ENCODE data around the gene SNAPC1. TPM values are rescaled to one million over a fixed set of nuclear protein-coding genes. Genes with fewer than 3 reads are reported as not detected.
A peak's percentile ranks its signal among the peaks of the same experiment; 100 is the strongest.

SNAPC1 gene
- polyA plus RNA-seq, 3 donors: 2.1 to 3.2 (median 2.9) TPM

DNA sequence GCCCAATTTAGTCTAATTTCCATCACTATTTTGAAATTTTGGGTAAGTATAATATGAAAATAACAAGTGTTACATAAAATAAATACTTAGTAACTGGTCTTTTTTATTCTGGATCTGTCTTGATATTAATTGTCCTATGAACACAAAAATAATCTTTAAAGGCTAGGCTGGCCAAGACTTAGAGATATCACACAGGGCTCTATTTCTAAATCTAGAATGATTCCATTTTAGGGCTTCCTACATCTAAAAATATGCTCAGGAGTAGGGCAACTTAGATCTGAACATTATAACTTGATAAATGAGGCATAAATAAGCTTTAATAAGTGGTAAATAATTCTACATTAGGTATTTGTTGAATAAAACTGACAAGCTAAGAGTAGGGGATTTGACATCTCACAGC, 23.1 kb upstream of the SNAPC1 start:
- H3K36me3 ChIP-seq (replicated peaks in 1 of 2; ENCODE audit: control insufficient read depth in 1 of 2, insufficient read depth in 2 of 2, low read length in 2 of 2): peaks cover 81 to 99% of the 10 kb centered on the region in 2 donors
- H3K9me3 Mint-ChIP-seq: peaks cover 0 to 4% (median 0%) of the 10 kb centered on the region in 7 donors
- no peak overlapping the region for H2AFZ ChIP-seq (ENCODE audit: insufficient read depth, low read depth, low read length, poor library complexity, severe bottlenecking)
- H3K9me3 ChIP-seq (replicated peaks in 1 of 2; ENCODE audit: control insufficient read depth in 1 of 2, insufficient read depth in 1 of 2, low read length in 2 of 2): no peaks in the 10 kb centered on the region
- H3K27ac Mint-ChIP-seq: peak overlapping the region in 5 of 7 donors; percentile 21 to 89 (median 70)
- no peak overlapping the region for H3K27ac ChIP-seq (ENCODE audit: low read depth in 1 of 2, low read length in 2 of 2)
- H3K4me3 Mint-ChIP-seq: no peak overlapping the region
- H4K20me1 ChIP-seq (ENCODE audit: insufficient read depth, low read length): peaks cover 74% of the 10 kb centered on the region
- no peaks in the 10 kb centered on the region for H3K27me3 ChIP-seq (ENCODE audit: control insufficient read depth in 2 of 2, insufficient read depth in 2 of 2, low read length in 2 of 2)
- H3K79me2 ChIP-seq (ENCODE audit: insufficient read depth, low read length): peaks cover 22% of the 10 kb centered on the region
- peaks cover 0 to 2% (median 0%) of the 10 kb centered on the region in 3 donors for H3K27me3 Mint-ChIP-seq (ENCODE audit: low read depth in 3 of 3)
- H3K4me3 ChIP-seq (replicated peaks in 1 of 3; ENCODE audit: low read depth in 2 of 3, low read length in 3 of 3): no peak overlapping the region
- H3K4me1 Mint-ChIP-seq: peaks cover 4% of the 10 kb centered on the region
- H3K9ac ChIP-seq (ENCODE audit: insufficient read depth, low read length, poor library complexity, severe bottlenecking): no peak overlapping the region
- intact Hi-C loops (cut with micrococcal nuclease): no loop called here
- peaks cover 0 to 8% of the 10 kb centered on the region in 2 donors for H3K4me1 ChIP-seq (ENCODE audit: control insufficient read depth in 1 of 2, insufficient read depth in 2 of 2, low read length in 2 of 2)
- TF ChIP-seq, protein P1, sequence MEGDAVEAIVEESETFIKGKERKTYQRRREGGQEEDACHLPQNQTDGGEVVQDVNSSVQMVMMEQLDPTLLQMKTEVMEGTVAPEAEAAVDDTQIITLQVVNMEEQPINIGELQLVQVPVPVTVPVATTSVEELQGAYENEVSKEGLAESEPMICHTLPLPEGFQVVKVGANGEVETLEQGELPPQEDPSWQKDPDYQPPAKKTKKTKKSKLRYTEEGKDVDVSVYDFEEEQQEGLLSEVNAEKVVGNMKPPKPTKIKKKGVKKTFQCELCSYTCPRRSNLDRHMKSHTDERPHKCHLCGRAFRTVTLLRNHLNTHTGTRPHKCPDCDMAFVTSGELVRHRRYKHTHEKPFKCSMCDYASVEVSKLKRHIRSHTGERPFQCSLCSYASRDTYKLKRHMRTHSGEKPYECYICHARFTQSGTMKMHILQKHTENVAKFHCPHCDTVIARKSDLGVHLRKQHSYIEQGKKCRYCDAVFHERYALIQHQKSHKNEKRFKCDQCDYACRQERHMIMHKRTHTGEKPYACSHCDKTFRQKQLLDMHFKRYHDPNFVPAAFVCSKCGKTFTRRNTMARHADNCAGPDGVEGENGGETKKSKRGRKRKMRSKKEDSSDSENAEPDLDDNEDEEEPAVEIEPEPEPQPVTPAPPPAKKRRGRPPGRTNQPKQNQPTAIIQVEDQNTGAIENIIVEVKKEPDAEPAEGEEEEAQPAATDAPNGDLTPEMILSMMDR (IDR thresholded peaks at IDR 0.05): no peak
- H3K36me3 Mint-ChIP-seq: peaks cover 79 to 98% of the 10 kb centered on the region in 2 donors
- H3K4me2 ChIP-seq (replicated peaks; ENCODE audit: extremely low read depth, low read length, poor library complexity, severe bottlenecking): no peak overlapping the region
- DNase-seq: no peak

DNA sequence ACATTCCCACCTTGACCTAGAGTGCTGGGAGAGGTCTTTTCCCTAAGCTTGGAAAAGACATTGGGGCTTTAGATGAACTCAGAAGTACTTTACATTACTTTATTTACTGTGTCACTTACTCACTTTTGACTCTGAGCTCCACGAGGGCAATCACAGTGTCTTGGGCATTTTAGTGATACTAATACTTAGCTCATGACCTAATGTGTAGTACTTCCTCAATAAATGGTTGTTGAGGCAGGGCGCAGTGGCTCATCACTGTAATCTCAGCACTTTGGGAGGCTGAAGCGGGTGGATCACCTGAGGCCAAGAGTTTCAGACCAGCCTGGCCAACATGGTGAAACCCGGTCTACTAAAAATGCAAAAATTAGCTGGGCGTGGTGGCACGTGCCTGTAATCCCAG, 19.8 kb upstream of the SNAPC1 start:
- 94% methylated on average over 2 of the region's 6 CpGs for WGBS (ENCODE audit: insufficient coverage)
- peak overlapping the region in 4 of 7 donors; percentile 30 to 84 (median 45) for H3K27ac Mint-ChIP-seq
- peaks cover 47% of the 10 kb centered on the region for H4K20me1 ChIP-seq (ENCODE audit: insufficient read depth, low read length)
- no peaks in the 10 kb centered on the region for H3K9me3 ChIP-seq (replicated peaks in 1 of 2; ENCODE audit: control insufficient read depth in 1 of 2, insufficient read depth in 1 of 2, low read length in 2 of 2)
- DNase-seq: no peak
- peaks cover 12% of the 10 kb centered on the region for H3K79me2 ChIP-seq (ENCODE audit: insufficient read depth, low read length)
- H3K27me3 Mint-ChIP-seq (ENCODE audit: low read depth in 3 of 3): no peaks in the 10 kb centered on the region
- H3K4me3 Mint-ChIP-seq: no peak overlapping the region
- peaks cover 0 to 8% of the 10 kb centered on the region in 2 donors for H3K4me1 ChIP-seq (ENCODE audit: control insufficient read depth in 1 of 2, insufficient read depth in 2 of 2, low read length in 2 of 2)
- H3K4me1 Mint-ChIP-seq: peaks cover 2% of the 10 kb centered on the region
- no peak overlapping the region for H3K4me3 ChIP-seq (replicated peaks in 1 of 3; ENCODE audit: low read depth in 2 of 3, low read length in 3 of 3)
- H3K27me3 ChIP-seq (ENCODE audit: control insufficient read depth in 2 of 2, insufficient read depth in 2 of 2, low read length in 2 of 2): no peaks in the 10 kb centered on the region
- TF ChIP-seq, protein P1 (IDR thresholded peaks at IDR 0.05): no peak
- H3K27ac ChIP-seq (ENCODE audit: low read depth in 1 of 2, low read length in 2 of 2): no peak overlapping the region
- no peak overlapping the region for H2AFZ ChIP-seq (ENCODE audit: insufficient read depth, low read depth, low read length, poor library complexity, severe bottlenecking)
- H3K9ac ChIP-seq (ENCODE audit: insufficient read depth, low read length, poor library complexity, severe bottlenecking): no peak overlapping the region
- H3K36me3 Mint-ChIP-seq: peaks cover 74 to 98% of the 10 kb centered on the region in 2 donors
- peaks cover 0 to 4% (median 0%) of the 10 kb centered on the region in 7 donors for H3K9me3 Mint-ChIP-seq
- H3K36me3 ChIP-seq (replicated peaks in 1 of 2; ENCODE audit: control insufficient read depth in 1 of 2, insufficient read depth in 2 of 2, low read length in 2 of 2): peaks cover 77 to 99% of the 10 kb centered on the region in 2 donors
- intact Hi-C loops (cut with micrococcal nuclease): no loop called here
- H3K4me2 ChIP-seq (replicated peaks; ENCODE audit: extremely low read depth, low read length, poor library complexity, severe bottlenecking): no peak overlapping the region

All from CD14-positive monocyte (primary cell).